ENCODE results near the gene PPP1R1C. TPM values are rescaled to one million over a fixed set of nuclear protein-coding genes. Genes with fewer than 3 reads are reported as not detected.

The PPP1R1C gene
- total RNA-seq, 1 donor: 0.36 TPM

DNA sequence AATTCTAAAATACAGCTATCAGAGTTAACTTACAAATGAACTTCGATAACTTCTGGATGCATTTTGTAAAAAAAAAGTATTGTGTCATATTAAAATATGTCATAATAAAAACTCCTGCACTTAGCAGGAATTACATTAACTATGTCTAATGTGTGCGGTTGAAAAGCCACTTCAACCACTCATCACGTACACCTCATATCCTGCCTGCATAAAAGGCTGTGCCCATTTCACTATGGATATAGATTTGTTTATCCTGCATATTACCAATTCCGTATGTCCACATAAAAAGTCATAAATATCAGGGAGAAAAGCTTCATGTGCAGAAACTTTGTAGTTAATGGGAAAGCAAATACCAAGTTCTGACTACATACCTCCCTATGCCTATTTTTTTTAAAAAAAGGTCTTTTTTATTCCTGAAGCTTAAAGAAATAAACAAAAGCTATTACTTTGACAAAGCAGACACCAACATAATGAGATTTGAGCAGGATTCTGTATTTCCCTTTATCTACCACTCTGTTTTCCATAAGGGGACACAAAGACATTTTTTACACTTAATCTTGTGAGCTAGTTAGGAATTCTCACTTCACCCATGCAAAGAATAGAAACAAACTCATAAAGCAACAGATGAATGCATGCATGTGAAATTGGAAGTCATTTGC, 96.1 kb downstream of the PPP1R1C start:
- peaks cover 11% of the 10 kb centered on the region for H3K4me1 ChIP-seq (ENCODE audit: insufficient read depth, low read length)
- H3K79me2 ChIP-seq (ENCODE audit: insufficient read depth, low read length): no peaks in the 10 kb centered on the region
- H2AFZ ChIP-seq (ENCODE audit: low read length): no peak overlapping the region
- H4K20me1 ChIP-seq (ENCODE audit: insufficient read depth, low read length): no peaks in the 10 kb centered on the region
- no peak overlapping the region for H3K4me2 ChIP-seq (ENCODE audit: insufficient read depth, low read length)
- no peak overlapping the region for H3K27ac ChIP-seq (ENCODE audit: low read depth, low read length)
- TF ChIP-seq, protein P1, sequence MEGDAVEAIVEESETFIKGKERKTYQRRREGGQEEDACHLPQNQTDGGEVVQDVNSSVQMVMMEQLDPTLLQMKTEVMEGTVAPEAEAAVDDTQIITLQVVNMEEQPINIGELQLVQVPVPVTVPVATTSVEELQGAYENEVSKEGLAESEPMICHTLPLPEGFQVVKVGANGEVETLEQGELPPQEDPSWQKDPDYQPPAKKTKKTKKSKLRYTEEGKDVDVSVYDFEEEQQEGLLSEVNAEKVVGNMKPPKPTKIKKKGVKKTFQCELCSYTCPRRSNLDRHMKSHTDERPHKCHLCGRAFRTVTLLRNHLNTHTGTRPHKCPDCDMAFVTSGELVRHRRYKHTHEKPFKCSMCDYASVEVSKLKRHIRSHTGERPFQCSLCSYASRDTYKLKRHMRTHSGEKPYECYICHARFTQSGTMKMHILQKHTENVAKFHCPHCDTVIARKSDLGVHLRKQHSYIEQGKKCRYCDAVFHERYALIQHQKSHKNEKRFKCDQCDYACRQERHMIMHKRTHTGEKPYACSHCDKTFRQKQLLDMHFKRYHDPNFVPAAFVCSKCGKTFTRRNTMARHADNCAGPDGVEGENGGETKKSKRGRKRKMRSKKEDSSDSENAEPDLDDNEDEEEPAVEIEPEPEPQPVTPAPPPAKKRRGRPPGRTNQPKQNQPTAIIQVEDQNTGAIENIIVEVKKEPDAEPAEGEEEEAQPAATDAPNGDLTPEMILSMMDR (IDR thresholded peaks at IDR 0.05; ENCODE audit: extremely low read depth, low read depth, low read length): no peak
- H3K36me3 ChIP-seq (ENCODE audit: insufficient read depth, low read length): no peaks in the 10 kb centered on the region
- no peak for DNase-seq (ENCODE audit: insufficient read length, low spot score, missing footprints)
- no peaks in the 10 kb centered on the region for H3K9me3 ChIP-seq (ENCODE audit: low read depth, low read length)
- H3K27me3 ChIP-seq (ENCODE audit: insufficient read depth, low read length): no peaks in the 10 kb centered on the region
- H3K4me3 ChIP-seq (ENCODE audit: insufficient read depth, low read length): no peak overlapping the region

DNA sequence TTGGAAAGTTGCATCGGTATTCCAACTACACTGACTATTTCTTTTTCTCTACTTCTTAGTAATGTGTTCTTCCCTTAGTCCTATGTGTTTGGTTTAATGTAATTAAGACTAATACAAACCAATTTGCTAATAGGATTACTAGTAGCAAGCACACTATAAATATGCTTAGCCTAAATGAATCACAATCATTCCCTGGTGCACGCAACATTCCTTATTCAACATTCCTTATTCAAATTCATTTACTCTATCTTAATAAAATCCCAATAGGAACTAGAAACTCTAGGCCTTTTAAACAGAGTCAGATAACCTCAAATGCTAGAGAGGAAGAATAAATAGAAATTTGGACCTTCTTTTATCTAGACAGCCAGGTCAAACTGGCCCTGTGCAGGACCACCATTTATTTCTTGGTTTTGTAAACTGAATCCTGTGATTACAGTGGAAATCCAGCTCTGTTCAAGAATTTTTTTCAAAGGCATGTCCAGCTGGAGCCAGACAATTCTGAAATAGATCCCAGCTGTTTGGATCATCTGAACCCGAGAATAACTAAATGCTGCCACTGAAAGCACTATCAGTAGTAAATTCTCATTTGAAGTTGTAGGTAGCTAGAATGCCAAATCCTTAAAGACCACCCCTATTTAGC, 103.1 kb downstream of the PPP1R1C start:
- H3K4me2 ChIP-seq (ENCODE audit: insufficient read depth, low read length): no peak overlapping the region
- no peak for DNase-seq (ENCODE audit: insufficient read length, low spot score, missing footprints)

DNA sequence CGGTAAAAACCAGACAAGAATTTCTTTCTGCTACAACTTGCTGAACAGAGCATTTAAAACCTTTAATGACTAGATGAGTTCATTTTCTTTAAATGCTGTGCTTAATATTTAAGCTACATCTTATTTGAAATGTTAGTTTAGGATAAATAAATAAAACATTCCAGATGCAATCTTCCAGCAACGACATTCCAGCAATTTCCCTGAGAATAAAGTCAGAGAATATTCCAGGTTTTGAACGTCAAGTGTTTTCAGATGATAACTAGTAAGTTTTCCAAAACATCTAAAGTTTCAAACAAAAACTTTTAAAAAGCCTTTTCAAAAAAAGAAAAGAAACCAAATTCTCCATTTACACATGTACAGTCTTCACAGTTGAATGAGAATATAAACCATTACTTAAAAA, 104.8 kb downstream of the PPP1R1C start:
- Histone ChIP-seq H3K27ac (ENCODE audit: low read depth, low read length) (no peak overlapping the region), H3K4me1 (ENCODE audit: insufficient read depth, low read length) (no peaks in the 10 kb centered on the region), H3K36me3 (ENCODE audit: insufficient read depth, low read length) (no peaks in the 10 kb centered on the region), H3K79me2 (ENCODE audit: insufficient read depth, low read length) (no peaks in the 10 kb centered on the region), H3K4me2 (ENCODE audit: insufficient read depth, low read length) (no peak overlapping the region), H3K27me3 (ENCODE audit: insufficient read depth, low read length) (no peaks in the 10 kb centered on the region), H2AFZ (ENCODE audit: low read length) (no peak overlapping the region), H3K4me3 (ENCODE audit: insufficient read depth, low read length) (no peak overlapping the region), H4K20me1 (ENCODE audit: insufficient read depth, low read length) (no peaks in the 10 kb centered on the region), H3K9me3 (ENCODE audit: low read depth, low read length) (no peaks in the 10 kb centered on the region)
- DNase-seq (ENCODE audit: insufficient read length, low spot score, missing footprints): no peak
- TF ChIP-seq, protein P1 (IDR thresholded peaks at IDR 0.05; ENCODE audit: extremely low read depth, low read depth, low read length): no peak

More for the DNA sequence above, 103.1 kb downstream of the PPP1R1C start:
- Histone ChIP-seq H3K27ac (ENCODE audit: low read depth, low read length) (no peak overlapping the region), H3K4me3 (ENCODE audit: insufficient read depth, low read length) (no peak overlapping the region), H2AFZ (ENCODE audit: low read length) (no peak overlapping the region), H3K27me3 (ENCODE audit: insufficient read depth, low read length) (no peaks in the 10 kb centered on the region), H3K36me3 (ENCODE audit: insufficient read depth, low read length) (no peaks in the 10 kb centered on the region), H3K79me2 (ENCODE audit: insufficient read depth, low read length) (no peaks in the 10 kb centered on the region), H3K4me1 (ENCODE audit: insufficient read depth, low read length) (no peaks in the 10 kb centered on the region), H4K20me1 (ENCODE audit: insufficient read depth, low read length) (no peaks in the 10 kb centered on the region), H3K9me3 (ENCODE audit: low read depth, low read length) (no peaks in the 10 kb centered on the region)
- TF ChIP-seq, protein P1 (IDR thresholded peaks at IDR 0.05; ENCODE audit: extremely low read depth, low read depth, low read length): no peak

DNA sequence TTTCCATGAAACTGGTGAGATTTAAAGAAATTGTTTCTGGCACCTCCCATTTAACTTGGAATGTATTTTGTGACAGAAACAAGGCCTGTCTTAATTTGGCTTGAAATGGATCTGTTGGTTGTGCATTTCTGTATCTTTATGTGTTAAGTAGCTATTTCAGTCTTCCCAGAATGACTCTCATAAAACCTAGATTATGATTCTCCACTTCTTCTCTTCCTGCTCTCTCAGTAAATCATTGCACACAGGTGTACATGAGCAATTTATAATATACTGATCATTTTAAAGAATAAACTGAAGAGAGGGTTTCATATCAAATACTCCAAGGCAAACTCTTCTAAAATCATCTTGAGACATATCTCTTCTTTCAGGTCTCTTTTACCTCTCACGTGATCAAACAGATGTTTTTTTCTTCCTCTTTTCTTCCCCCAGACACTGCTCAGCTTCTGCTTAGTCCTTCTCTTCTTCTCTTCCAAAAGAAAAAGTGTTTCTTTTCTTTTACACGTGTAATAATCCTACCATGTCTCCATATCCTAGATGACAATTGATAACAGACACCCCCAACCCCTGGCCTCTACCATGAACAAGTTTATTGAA, 112.0 kb downstream of the PPP1R1C start:
- Histone ChIP-seq H2AFZ (ENCODE audit: low read length) (no peak overlapping the region), H3K79me2 (ENCODE audit: insufficient read depth, low read length) (no peaks in the 10 kb centered on the region), H3K27me3 (ENCODE audit: insufficient read depth, low read length) (no peaks in the 10 kb centered on the region), H3K4me1 (ENCODE audit: insufficient read depth, low read length) (no peaks in the 10 kb centered on the region), H3K27ac (ENCODE audit: low read depth, low read length) (no peak overlapping the region), H3K4me2 (ENCODE audit: insufficient read depth, low read length) (no peak overlapping the region), H3K36me3 (ENCODE audit: insufficient read depth, low read length) (no peaks in the 10 kb centered on the region), H3K4me3 (ENCODE audit: insufficient read depth, low read length) (no peak overlapping the region), H4K20me1 (ENCODE audit: insufficient read depth, low read length) (no peaks in the 10 kb centered on the region), H3K9me3 (ENCODE audit: low read depth, low read length) (no peaks in the 10 kb centered on the region)
- DNase-seq (ENCODE audit: insufficient read length, low spot score, missing footprints): no peak
- TF ChIP-seq, protein P1 (IDR thresholded peaks at IDR 0.05; ENCODE audit: extremely low read depth, low read depth, low read length): no peak
